ENCODE results near the gene PLPPR1.

DNA sequence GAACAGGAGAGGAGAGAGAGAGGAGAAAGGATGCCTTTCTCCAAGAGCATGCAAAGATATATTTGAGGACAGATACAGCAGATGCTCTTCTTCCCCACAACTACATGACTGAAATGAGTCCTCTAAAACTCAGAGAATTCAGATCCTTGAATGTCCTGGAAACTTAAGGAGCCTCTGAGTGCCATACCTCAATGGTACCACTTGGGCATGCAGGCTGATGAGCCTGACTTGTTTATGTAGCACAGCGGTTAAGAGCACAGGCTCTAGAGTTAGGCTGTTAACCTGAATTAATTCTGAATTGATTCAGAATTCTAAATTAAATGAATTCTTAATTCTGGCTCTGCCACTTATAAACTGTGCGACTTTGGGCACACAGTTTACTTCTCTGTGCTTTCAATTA, 5.7 kb downstream of the PLPPR1 start:
- TF ChIP-seq, protein P1, sequence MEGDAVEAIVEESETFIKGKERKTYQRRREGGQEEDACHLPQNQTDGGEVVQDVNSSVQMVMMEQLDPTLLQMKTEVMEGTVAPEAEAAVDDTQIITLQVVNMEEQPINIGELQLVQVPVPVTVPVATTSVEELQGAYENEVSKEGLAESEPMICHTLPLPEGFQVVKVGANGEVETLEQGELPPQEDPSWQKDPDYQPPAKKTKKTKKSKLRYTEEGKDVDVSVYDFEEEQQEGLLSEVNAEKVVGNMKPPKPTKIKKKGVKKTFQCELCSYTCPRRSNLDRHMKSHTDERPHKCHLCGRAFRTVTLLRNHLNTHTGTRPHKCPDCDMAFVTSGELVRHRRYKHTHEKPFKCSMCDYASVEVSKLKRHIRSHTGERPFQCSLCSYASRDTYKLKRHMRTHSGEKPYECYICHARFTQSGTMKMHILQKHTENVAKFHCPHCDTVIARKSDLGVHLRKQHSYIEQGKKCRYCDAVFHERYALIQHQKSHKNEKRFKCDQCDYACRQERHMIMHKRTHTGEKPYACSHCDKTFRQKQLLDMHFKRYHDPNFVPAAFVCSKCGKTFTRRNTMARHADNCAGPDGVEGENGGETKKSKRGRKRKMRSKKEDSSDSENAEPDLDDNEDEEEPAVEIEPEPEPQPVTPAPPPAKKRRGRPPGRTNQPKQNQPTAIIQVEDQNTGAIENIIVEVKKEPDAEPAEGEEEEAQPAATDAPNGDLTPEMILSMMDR (IDR thresholded peaks at IDR 0.05): no peak
- TF ChIP-seq POLR2AphosphoS5 (IDR thresholded peaks at IDR 0.05): no peak
- no peak for TF ChIP-seq POLR2A (IDR thresholded peaks at IDR 0.05)

Data from transverse colon (tissue), 4 donors.